GM23338 (cell line): Measurements from ENCODE around the gene ADAMTS4. TPM values are rescaled to one million over a fixed set of nuclear protein-coding genes. Genes with fewer than 3 reads are reported as not detected.
A peak's percentile ranks its signal among the peaks of the same experiment; 100 is the strongest.

Experiments
- ATAC-seq: fragments of 200-7000 bp; cut with Tn5 transposase; 3 replicates; pipeline ENCODE4 v1.9.1; 2020
- DNase-seq: peaks from one replicate; pipeline ENCODE4 v3.0.0-alpha.2; 2015; ENCODE audit warnings: low spot score
- H2AFZ ChIP-seq: fragments of 200-600 bp; sonication (generic); 2 replicates; pipeline ENCODE4 v1.8.0; 2016; ENCODE audit warnings: antibody characterized with exemption, mild to moderate bottlenecking, moderate library complexity
- H3F3A ChIP-seq: fragments of 200-600 bp; sonication (generic); replicated peaks from 2 replicates; pipeline ENCODE4 v1.8.0; 2017; ENCODE audit warnings: antibody characterized with exemption, mixed run types, low read depth
- H3K27ac ChIP-seq: fragments of 200-600 bp; sonication (generic); 2 replicates; pipeline ENCODE4 v1.6.1; 2016; ENCODE audit warnings: low read depth
- H3K27me3 ChIP-seq: fragments of 200-600 bp; sonication (generic); 2 replicates; pipeline ENCODE4 v1.8.0; 2016; ENCODE audit warnings: mild to moderate bottlenecking, mixed run types, moderate library complexity; ENCODE audit not compliant: insufficient read depth
- H3K36me3 ChIP-seq: fragments of 200-600 bp; sonication (generic); 2 replicates; pipeline ENCODE4 v1.8.0; 2016; ENCODE audit warnings: mild to moderate bottlenecking; ENCODE audit not compliant: insufficient read depth
- H3K4me1 ChIP-seq: fragments of 200-600 bp; sonication (generic); 2 replicates; pipeline ENCODE4 v1.8.0; 2016; ENCODE audit warnings: mild to moderate bottlenecking, moderate library complexity; ENCODE audit not compliant: insufficient read depth
- H3K4me2 ChIP-seq: fragments of 200-600 bp; sonication (generic); 2 replicates; pipeline ENCODE4 v1.7.1; 2017; ENCODE audit warnings: mixed run types
- H3K4me3 ChIP-seq: fragments of 200-600 bp; sonication (generic); 2 replicates; pipeline ENCODE4 v1.6.1; 2016; ENCODE audit warnings: mixed run types
- H3K79me2 ChIP-seq: fragments of 200-600 bp; sonication (generic); replicated peaks from 2 replicates; pipeline ENCODE4 v1.8.0; 2017; ENCODE audit warnings: mild to moderate bottlenecking; ENCODE audit not compliant: insufficient read depth
- H3K9me2 ChIP-seq: fragments of 200-600 bp; sonication (generic); 2 replicates; pipeline ENCODE4 v1.8.0; 2017; ENCODE audit not compliant: insufficient read depth
- H4K20me1 ChIP-seq: fragments of 200-600 bp; sonication (generic); replicated peaks from 2 replicates; pipeline ENCODE4 v1.8.0; 2017; ENCODE audit warnings: mild to moderate bottlenecking; ENCODE audit not compliant: insufficient read depth
- H3K27ac Mint-ChIP-seq: 2 replicates; pipeline ENCODE4 v1.8.0; 2020; ENCODE audit warnings: inconsistent platforms, mild to moderate bottlenecking, moderate library complexity, mixed read lengths
- H3K27me3 Mint-ChIP-seq: 3 replicates; pipeline ENCODE4 v1.8.0; 2022; ENCODE audit warnings: low read depth, mild to moderate bottlenecking, moderate library complexity, mixed read lengths, inconsistent platforms; ENCODE audit not compliant: insufficient read depth, poor library complexity
- H3K36me3 Mint-ChIP-seq: 3 replicates; pipeline ENCODE4 v1.8.0; 2021; ENCODE audit warnings: low read depth, mild to moderate bottlenecking, inconsistent platforms, moderate library complexity, mixed read lengths
- H3K4me1 Mint-ChIP-seq: 3 replicates; pipeline ENCODE4 v1.8.0; 2020; ENCODE audit warnings: mild to moderate bottlenecking, inconsistent platforms, mixed read lengths
- H3K4me3 Mint-ChIP-seq: 3 replicates; pipeline ENCODE4 v1.8.0; 2021; ENCODE audit warnings: moderate library complexity, mild to moderate bottlenecking, inconsistent platforms, mixed read lengths
- H3K9me3 Mint-ChIP-seq: 3 replicates; pipeline ENCODE4 v1.8.0; 2020; ENCODE audit warnings: moderate library complexity, mild to moderate bottlenecking, inconsistent platforms, mixed read lengths
- CREB1 ChIP-seq: fragments of 250-450 bp; sonication (Bioruptor Pico); IDR thresholded peaks from 2 replicates; pipeline ENCODE4 v1.5.0; 2020; ENCODE audit warnings: low read depth, mild to moderate bottlenecking, moderate library complexity
- ETS1 ChIP-seq: IDR thresholded peaks from 2 replicates; pipeline ENCODE4 v1.6.1; 2016; ENCODE audit warnings: antibody characterized with exemption
- EZH2phosphoT487 ChIP-seq: fragments of 200-600 bp; sonication (generic); IDR thresholded peaks from one replicate; pipeline ENCODE4 v1.8.1; 2018; ENCODE audit warnings: antibody characterized with exemption; ENCODE audit not compliant: unreplicated experiment
- JUNB ChIP-seq: IDR thresholded peaks from one replicate; pipeline ENCODE4 v1.6.1; 2016; ENCODE audit warnings: antibody characterized with exemption; ENCODE audit not compliant: unreplicated experiment
- ZNF114 ChIP-seq: fragments of 250-450 bp; sonication (Bioruptor Pico); IDR thresholded peaks from 2 replicates; pipeline ENCODE4 v1.5.0; 2020; ENCODE audit warnings: mild to moderate bottlenecking, moderate library complexity
- ZNF331 ChIP-seq: fragments of 250-450 bp; sonication (Bioruptor Pico); IDR thresholded peaks from 2 replicates; pipeline ENCODE4 v1.5.0; 2020; ENCODE audit warnings: low read depth, mild to moderate bottlenecking, moderate library complexity
- ZNF462 ChIP-seq: fragments of 250-450 bp; sonication (Bioruptor Pico); IDR thresholded peaks from 2 replicates; pipeline ENCODE4 v1.5.0; 2020; ENCODE audit warnings: mild to moderate bottlenecking, moderate library complexity
- polyA plus RNA-seq: library from polyadenylated mRNA; unstranded; fragments of >200 nt; fragmentation: Nextera tagmentation; extraction: Ambion mirVana; gene quantifications from 2 replicates; pipeline ENCODE4 v1.2.1, GENCODE V29; 2016
- total RNA-seq: library from RNA; depleted of rRNA; stranded (reverse); fragments of >200 nt; shearing (Covaris generic); gene quantifications from 2 replicates; pipeline ENCODE4 v1.2.3, GENCODE V29; 2014

Gene ADAMTS4
- total and polyA plus RNA-seq, 2 experiments from 2014 or later = 1.3 to 5.2 TPM

GRCh38 chr1:161168906-161169305 is 29.9 kb downstream of the ADAMTS4 start (continued):
- no peak for TF ChIP-seq ZNF462
- TF ChIP-seq EZH2phosphoT487 = no peak
- TF ChIP-seq ZNF331 (CRISPR knock-in tag) = no peak
- TF ChIP-seq CREB1 (CRISPR knock-in tag) = no peak

- ATAC-seq = peak; percentile 47
- TF ChIP-seq ZNF114 (CRISPR knock-in tag) (no peak), ETS1 (no peak), EZH2phosphoT487 (no peak), ZNF331 (CRISPR knock-in tag) (no peak), CREB1 (CRISPR knock-in tag) (no peak), JUNB (no peak)
Observed at GRCh38 chr1:161166669-161167548, 31.9 kb downstream of the ADAMTS4 start.

More at GRCh38 chr1:161166669-161167548, 31.9 kb downstream of the ADAMTS4 start:
- H3K4me1 ChIP-seq = peaks cover 7% of the 10 kb centered on the region; the same call in 1 of the 2 replicates
- Mint-ChIP-seq H3K4me3 (peak overlapping the region; percentile 84), H3K27me3 (peaks cover 18% of the 10 kb centered on the region), H3K4me1 (peaks cover 12% of the 10 kb centered on the region), H3K9me3 (no peaks in the 10 kb centered on the region), H3K27ac (peak overlapping the region; percentile 95), H3K36me3 (peaks cover 35% of the 10 kb centered on the region)
- H3K36me3 ChIP-seq = peaks cover under 1% of the 10 kb centered on the region
- no peaks in the 10 kb centered on the region for H3K9me2 ChIP-seq
- H3F3A ChIP-seq = peaks cover 21% of the 10 kb centered on the region
- H3K79me2 ChIP-seq = no peaks in the 10 kb centered on the region
- H3K4me3 ChIP-seq = peak overlapping the region; percentile 80
- peak overlapping the region; percentile 56 for H2AFZ ChIP-seq
- no peaks in the 10 kb centered on the region; the same call in 1 of the 2 replicates for H4K20me1 ChIP-seq
- H3K4me2 ChIP-seq = peak overlapping the region; percentile 88
- peak; percentile 67 for DNase-seq
- H3K27ac ChIP-seq = no peak overlapping the region
- H3K27me3 ChIP-seq = no peaks in the 10 kb centered on the region
